WTC11 (cell line): ENCODE measurements around the gene RPP40. TPM values are rescaled to one million over a fixed set of nuclear protein-coding genes. Genes with fewer than 3 reads are reported as not detected.

Experiments
- ATAC-seq: fragments of 200-7000 bp; cut with Tn5 transposase; 2 replicates; pipeline ENCODE4 v1.10.0; 2021; ENCODE audit warnings: mild to moderate bottlenecking, moderate library complexity
- CTCF ChIA-PET: fragments of 300-600 bp; sonication (Branson Sonifier 250); formaldehyde crosslinking; loops from one replicate; lab custom pipeline; 2021; ENCODE audit warnings: antibody characterized with exemption; lab: Charles Lee
- POLR2A ChIA-PET: fragments of 350-600 bp; sonication (Branson Sonifier 250); formaldehyde crosslinking; loops from one replicate; lab custom pipeline; 2021; ENCODE audit warnings: antibody characterized with exemption; lab: Charles Lee
- DNase-seq: peaks from one replicate; pipeline ENCODE4 v3.0.0; 2021; ENCODE audit warnings: low spot score
- H3K27ac Mint-ChIP-seq: 2 replicates; pipeline ENCODE4 v1.8.0; 2021; ENCODE audit warnings: mixed read lengths
- H3K27me3 Mint-ChIP-seq: 2 replicates; pipeline ENCODE4 v1.8.0; 2021; ENCODE audit warnings: low read depth, mild to moderate bottlenecking, moderate library complexity, mixed read lengths
- H3K36me3 Mint-ChIP-seq: 2 replicates; pipeline ENCODE4 v1.8.0; 2021; ENCODE audit warnings: mixed read lengths
- H3K4me1 Mint-ChIP-seq: 2 replicates; pipeline ENCODE4 v1.8.0; 2022; ENCODE audit warnings: mixed read lengths
- H3K4me3 Mint-ChIP-seq: 2 replicates; pipeline ENCODE4 v1.8.0; 2021; ENCODE audit warnings: mild to moderate bottlenecking, moderate library complexity, mixed read lengths
- H3K9me3 Mint-ChIP-seq: 2 replicates; pipeline ENCODE4 v1.8.0; 2021; ENCODE audit warnings: mixed read lengths
- ARID4B ChIP-seq: sonication (generic); formaldehyde crosslinking; IDR thresholded peaks from 2 replicates; pipeline ENCODE4 v1.8.0; 2023; ENCODE audit warnings: missing genetic modification reagents, mild to moderate bottlenecking, borderline replicate concordance
- ATF1 ChIP-seq: sonication (generic); formaldehyde crosslinking; IDR thresholded peaks from 2 replicates; pipeline ENCODE4 v1.8.1; 2023; ENCODE audit warnings: mild to moderate bottlenecking, moderate library complexity, missing genetic modification reagents
- CBFB ChIP-seq: sonication (generic); formaldehyde crosslinking; IDR thresholded peaks from 2 replicates; pipeline ENCODE4 v1.8.1; 2022; ENCODE audit warnings: mild to moderate bottlenecking, low read depth, missing genetic modification reagents
- E2F4 ChIP-seq: sonication (generic); formaldehyde crosslinking; IDR thresholded peaks from 2 replicates; pipeline ENCODE4 v1.8.1; 2022; ENCODE audit warnings: low read depth, mild to moderate bottlenecking, moderate library complexity, missing genetic modification reagents, borderline replicate concordance
- HMGA2 ChIP-seq: fragments of 250-450 bp; sonication (Bioruptor Pico); IDR thresholded peaks from 2 replicates; pipeline ENCODE4 v1.4.0; 2021; ENCODE audit warnings: mild to moderate bottlenecking, moderate library complexity
- MLX ChIP-seq: sonication (generic); formaldehyde crosslinking; IDR thresholded peaks from 2 replicates; pipeline ENCODE4 v1.8.1; 2023; ENCODE audit warnings: mild to moderate bottlenecking, missing genetic modification reagents, moderate library complexity
- NR3C1 ChIP-seq: sonication (generic); formaldehyde crosslinking; conservative IDR thresholded peaks from 2 replicates; pipeline ENCODE4 v1.8.1; 2023; ENCODE audit warnings: low read depth, mild to moderate bottlenecking, missing genetic modification reagents
- PRDM15 ChIP-seq: sonication (generic); formaldehyde crosslinking; IDR thresholded peaks from 2 replicates; pipeline ENCODE4 v1.8.0; 2022; ENCODE audit warnings: missing genetic modification reagents
- PREB ChIP-seq: sonication (generic); formaldehyde crosslinking; IDR thresholded peaks from 2 replicates; pipeline ENCODE4 v1.8.1; 2022; ENCODE audit warnings: mild to moderate bottlenecking, missing genetic modification reagents, moderate library complexity, borderline replicate concordance
- ZNF219 ChIP-seq: sonication (generic); formaldehyde crosslinking; IDR thresholded peaks from 2 replicates; pipeline ENCODE4 v1.8.0; 2023; ENCODE audit warnings: missing genetic modification reagents, mild to moderate bottlenecking, borderline replicate concordance
- ZNF423 ChIP-seq: fragments of 250-450 bp; sonication (Bioruptor Pico); IDR thresholded peaks from 2 replicates; pipeline ENCODE4 v2.1.2; 2022; ENCODE audit warnings: mild to moderate bottlenecking, moderate library complexity
- ZNF425 ChIP-seq: fragments of 250-450 bp; sonication (Bioruptor Pico); conservative IDR thresholded peaks from 2 replicates; pipeline ENCODE4 v1.9.0; 2021; ENCODE audit warnings: mild to moderate bottlenecking
- total RNA-seq: library from RNA; stranded (reverse); gene quantifications from 3 replicates; pipeline ENCODE4 v1.2.3, GENCODE V29; 2021

Gene RPP40
- total RNA-seq, 1 experiment from 2014 or later: 12.2 TPM

GRCh38 chr6:4997862-4998261, 6.0 kb downstream of the RPP40 start:
- CTCF ChIA-PET: no interaction called here
- DNase-seq (no peak), ATAC-seq (peak; percentile 41; the same call in 1 of the 2 replicates)
- H3K9me3 Mint-ChIP-seq: no peaks in the 10 kb centered on the region
- no peaks in the 10 kb centered on the region for H3K4me1 Mint-ChIP-seq
- H3K27ac Mint-ChIP-seq: no peak overlapping the region
- TF ChIP-seq NR3C1 (CRISPR knock-in tag): no peak
- TF ChIP-seq ATF1 (CRISPR knock-in tag): no peak
- no peak for TF ChIP-seq ZNF219 (CRISPR knock-in tag)
- TF ChIP-seq CBFB (CRISPR knock-in tag): no peak
- no peak for TF ChIP-seq PRDM15 (CRISPR knock-in tag)
- TF ChIP-seq PREB (CRISPR knock-in tag): no peak
- no peak for TF ChIP-seq ZNF425
- TF ChIP-seq ZNF423 (CRISPR knock-in tag): no peak
- no peak for TF ChIP-seq MLX (CRISPR knock-in tag)
- TF ChIP-seq E2F4 (CRISPR knock-in tag): no peak
- no peak for TF ChIP-seq HMGA2 (CRISPR knock-in tag)
- TF ChIP-seq ARID4B (CRISPR knock-in tag): no peak
- TF ChIP-seq, all 79 proteins: peak for 0
- no peaks in the 10 kb centered on the region for H3K27me3 Mint-ChIP-seq
- H3K4me3 Mint-ChIP-seq: no peak overlapping the region
- POLR2A ChIA-PET: no interaction called here
- H3K36me3 Mint-ChIP-seq: peaks cover 16% of the 10 kb centered on the region
